Measurements from ENCODE around the gene FOXI1.
A peak's percentile ranks its signal among the peaks of the same experiment; 100 is the strongest.
"Not testable (repeated sequence)": the region's sequence is repeated elsewhere in the genome, so short reads cannot be mapped to it uniquely, and the experiment has no call there.

FOXI1 gene

GRCh38 chr5:170094329-170094728 lies 11.4 kb upstream of the FOXI1 start:
- not testable (repeated sequence) for H3K23ac ChIP-seq (ENCODE audit: low read length); H4K5ac ChIP-seq (ENCODE audit: low read length); H3K4me3 ChIP-seq (ENCODE audit: low read length); H2BK5ac ChIP-seq (ENCODE audit: low read length); H2AK5ac ChIP-seq (ENCODE audit: low read length); H3K9ac ChIP-seq (ENCODE audit: low read length); H3K4me1 ChIP-seq (ENCODE audit: control insufficient read depth, low read depth, low read length); H3K27me3 ChIP-seq (ENCODE audit: insufficient read depth, low read length, poor library complexity); H3K79me2 ChIP-seq (ENCODE audit: control insufficient read depth, insufficient read depth, low read length); H4K8ac ChIP-seq (ENCODE audit: low read depth, low read length); H3K36me3 ChIP-seq (ENCODE audit: control insufficient read depth, insufficient read depth, low read length); H3K4me2 ChIP-seq (ENCODE audit: low read length); H3K18ac ChIP-seq (ENCODE audit: low read length); H3K79me1 ChIP-seq (ENCODE audit: low read length); H3K4ac ChIP-seq (ENCODE audit: low read depth, low read length); H3K56ac ChIP-seq (ENCODE audit: low read length); H2BK120ac ChIP-seq (ENCODE audit: low read depth, low read length); H3K27ac ChIP-seq (ENCODE audit: low read depth, low read length); H2BK15ac ChIP-seq (replicated peaks; ENCODE audit: low read depth); DNase-seq
- no CpG with 5 or more reads among the region's 10 CpGs for WGBS (ENCODE audit: extremely low coverage, insufficient coverage, low lambda C conversion rate)

GRCh38 chr5:170095646-170096045 lies 10.1 kb upstream of the FOXI1 start:
- Histone ChIP-seq H3K27ac (ENCODE audit: low read depth, low read length) (no peak overlapping the region), H4K8ac (ENCODE audit: low read depth, low read length) (no peak overlapping the region), H3K56ac (ENCODE audit: low read length) (no peak overlapping the region), H2BK5ac (ENCODE audit: low read length) (no peak overlapping the region), H3K23ac (ENCODE audit: low read length) (no peak overlapping the region), H3K27me3 (ENCODE audit: insufficient read depth, low read length, poor library complexity) (no peaks in the 10 kb centered on the region), H3K4me3 (ENCODE audit: low read length) (no peak overlapping the region), H3K9ac (ENCODE audit: low read length) (no peak overlapping the region), H2BK15ac (replicated peaks; ENCODE audit: low read depth) (no peak overlapping the region), H2AK5ac (ENCODE audit: low read length) (no peak overlapping the region), H3K4ac (ENCODE audit: low read depth, low read length) (no peak overlapping the region), H2BK120ac (ENCODE audit: low read depth, low read length) (no peak overlapping the region), H3K79me2 (ENCODE audit: control insufficient read depth, insufficient read depth, low read length) (no peaks in the 10 kb centered on the region), H3K4me1 (ENCODE audit: control insufficient read depth, low read depth, low read length) (peaks cover 6% of the 10 kb centered on the region), H3K36me3 (ENCODE audit: control insufficient read depth, insufficient read depth, low read length) (no peaks in the 10 kb centered on the region), H3K18ac (ENCODE audit: low read length) (no peak overlapping the region), H3K4me2 (ENCODE audit: low read length) (no peak overlapping the region), H4K5ac (ENCODE audit: low read length) (no peak overlapping the region), H3K79me1 (ENCODE audit: low read length) (no peaks in the 10 kb centered on the region)
- no CpG with 5 or more reads among the region's 1 CpG for WGBS (ENCODE audit: extremely low coverage, insufficient coverage, low lambda C conversion rate)
- DNase-seq = no peak

- Histone ChIP-seq H3K4me1 (ENCODE audit: control insufficient read depth, low read depth, low read length) (peaks cover 6% of the 10 kb centered on the region), H3K36me3 (ENCODE audit: control insufficient read depth, insufficient read depth, low read length) (no peaks in the 10 kb centered on the region), H3K56ac (ENCODE audit: low read length) (peak overlapping the region; percentile 66), H3K4ac (ENCODE audit: low read depth, low read length) (no peak overlapping the region), H3K4me2 (ENCODE audit: low read length) (no peak overlapping the region), H3K27ac (ENCODE audit: low read depth, low read length) (no peak overlapping the region), H2BK120ac (ENCODE audit: low read depth, low read length) (no peak overlapping the region), H2BK15ac (replicated peaks; ENCODE audit: low read depth) (no peak overlapping the region), H3K79me2 (ENCODE audit: control insufficient read depth, insufficient read depth, low read length) (no peaks in the 10 kb centered on the region), H3K23ac (ENCODE audit: low read length) (peak overlapping the region; percentile 54), H3K4me3 (ENCODE audit: low read length) (no peak overlapping the region), H3K9ac (ENCODE audit: low read length) (peak overlapping the region; percentile 19), H3K27me3 (ENCODE audit: insufficient read depth, low read length, poor library complexity) (no peaks in the 10 kb centered on the region), H3K79me1 (ENCODE audit: low read length) (no peaks in the 10 kb centered on the region), H2BK5ac (ENCODE audit: low read length) (peak overlapping the region; percentile 4), H3K18ac (ENCODE audit: low read length) (no peak overlapping the region), H4K5ac (ENCODE audit: low read length) (no peak overlapping the region), H4K8ac (ENCODE audit: low read depth, low read length) (no peak overlapping the region), H2AK5ac (ENCODE audit: low read length) (no peak overlapping the region)
- WGBS (ENCODE audit: extremely low coverage, insufficient coverage, low lambda C conversion rate) = no CpG with 5 or more reads among the region's 9 CpGs
- DNase-seq = peak; percentile 61
These were observed 7.8 kb upstream of the FOXI1 start for GRCh38 chr5:170097934-170098333.

GRCh38 chr5:170100066-170100943 lies 5.4 kb upstream of the FOXI1 start:
- Histone ChIP-seq H3K27ac (ENCODE audit: low read depth, low read length) (no peak overlapping the region), H3K27me3 (ENCODE audit: insufficient read depth, low read length, poor library complexity) (no peaks in the 10 kb centered on the region), H2BK5ac (ENCODE audit: low read length) (no peak overlapping the region), H3K23ac (ENCODE audit: low read length) (no peak overlapping the region), H4K5ac (ENCODE audit: low read length) (no peak overlapping the region), H3K18ac (ENCODE audit: low read length) (no peak overlapping the region), H2BK15ac (replicated peaks; ENCODE audit: low read depth) (no peak overlapping the region), H3K4ac (ENCODE audit: low read depth, low read length) (no peak overlapping the region), H3K79me1 (ENCODE audit: low read length) (no peaks in the 10 kb centered on the region), H3K79me2 (ENCODE audit: control insufficient read depth, insufficient read depth, low read length) (no peaks in the 10 kb centered on the region), H2BK120ac (ENCODE audit: low read depth, low read length) (no peak overlapping the region), H3K4me2 (ENCODE audit: low read length) (no peak overlapping the region), H4K8ac (ENCODE audit: low read depth, low read length) (no peak overlapping the region), H3K4me3 (ENCODE audit: low read length) (no peak overlapping the region), H3K56ac (ENCODE audit: low read length) (peak overlapping the region; percentile 18), H3K9ac (ENCODE audit: low read length) (peak overlapping the region; percentile 19), H2AK5ac (ENCODE audit: low read length) (no peak overlapping the region), H3K4me1 (ENCODE audit: control insufficient read depth, low read depth, low read length) (peaks cover 6% of the 10 kb centered on the region), H3K36me3 (ENCODE audit: control insufficient read depth, insufficient read depth, low read length) (no peaks in the 10 kb centered on the region)
- peak; percentile 94 for DNase-seq
- no CpG with 5 or more reads among the region's 13 CpGs for WGBS (ENCODE audit: extremely low coverage, insufficient coverage, low lambda C conversion rate)

- no peak overlapping the region for H3K4me2 ChIP-seq (ENCODE audit: low read length)
- no peak overlapping the region for H2AK5ac ChIP-seq (ENCODE audit: low read length)
- no peak overlapping the region for H2BK15ac ChIP-seq (replicated peaks; ENCODE audit: low read depth)
- no peaks in the 10 kb centered on the region for H3K27me3 ChIP-seq (ENCODE audit: insufficient read depth, low read length, poor library complexity)
- H3K4me3 ChIP-seq (ENCODE audit: low read length) = no peak overlapping the region
- no peaks in the 10 kb centered on the region for H3K4me1 ChIP-seq (ENCODE audit: control insufficient read depth, low read depth, low read length)
- no peaks in the 10 kb centered on the region for H3K36me3 ChIP-seq (ENCODE audit: control insufficient read depth, insufficient read depth, low read length)
- no peak overlapping the region for H4K5ac ChIP-seq (ENCODE audit: low read length)
- no peak overlapping the region for H3K18ac ChIP-seq (ENCODE audit: low read length)
- H3K27ac ChIP-seq (ENCODE audit: low read depth, low read length) = no peak overlapping the region
- H3K23ac ChIP-seq (ENCODE audit: low read length) = no peak overlapping the region
- H4K8ac ChIP-seq (ENCODE audit: low read depth, low read length) = no peak overlapping the region
- DNase-seq = no peak
- no CpG with 5 or more reads among the region's 1 CpG for WGBS (ENCODE audit: extremely low coverage, insufficient coverage, low lambda C conversion rate)
- H3K4ac ChIP-seq (ENCODE audit: low read depth, low read length) = no peak overlapping the region
- no peaks in the 10 kb centered on the region for H3K79me1 ChIP-seq (ENCODE audit: low read length)
- no peaks in the 10 kb centered on the region for H3K79me2 ChIP-seq (ENCODE audit: control insufficient read depth, insufficient read depth, low read length)
- H2BK5ac ChIP-seq (ENCODE audit: low read length) = no peak overlapping the region
- no peak overlapping the region for H3K56ac ChIP-seq (ENCODE audit: low read length)
- H2BK120ac ChIP-seq (ENCODE audit: low read depth, low read length) = no peak overlapping the region
- no peak overlapping the region for H3K9ac ChIP-seq (ENCODE audit: low read length)
These were observed 2.2 kb upstream of the FOXI1 start for GRCh38 chr5:170103447-170103846.

GRCh38 chr5:170104299-170104698 lies 1.4 kb upstream of the FOXI1 start:
- no peaks in the 10 kb centered on the region for H3K36me3 ChIP-seq (ENCODE audit: control insufficient read depth, insufficient read depth, low read length)
- H2BK5ac ChIP-seq (ENCODE audit: low read length) = no peak overlapping the region
- no peak overlapping the region for H3K4me3 ChIP-seq (ENCODE audit: low read length)
- no peak overlapping the region for H3K56ac ChIP-seq (ENCODE audit: low read length)
- peaks cover 4% of the 10 kb centered on the region for H3K4me1 ChIP-seq (ENCODE audit: control insufficient read depth, low read depth, low read length)
- WGBS (ENCODE audit: extremely low coverage, insufficient coverage, low lambda C conversion rate) = no CpG with 5 or more reads among the region's 6 CpGs
- H3K4me2 ChIP-seq (ENCODE audit: low read length) = no peak overlapping the region
- H2BK15ac ChIP-seq (replicated peaks; ENCODE audit: low read depth) = no peak overlapping the region
- H2BK120ac ChIP-seq (ENCODE audit: low read depth, low read length) = no peak overlapping the region
- no peak overlapping the region for H4K8ac ChIP-seq (ENCODE audit: low read depth, low read length)
- DNase-seq = no peak
- H2AK5ac ChIP-seq (ENCODE audit: low read length) = no peak overlapping the region
- H3K23ac ChIP-seq (ENCODE audit: low read length) = no peak overlapping the region
- H3K27ac ChIP-seq (ENCODE audit: low read depth, low read length) = no peak overlapping the region
- no peak overlapping the region for H3K4ac ChIP-seq (ENCODE audit: low read depth, low read length)
- no peaks in the 10 kb centered on the region for H3K79me1 ChIP-seq (ENCODE audit: low read length)
- H3K9ac ChIP-seq (ENCODE audit: low read length) = no peak overlapping the region
- H3K18ac ChIP-seq (ENCODE audit: low read length) = no peak overlapping the region
- no peaks in the 10 kb centered on the region for H3K79me2 ChIP-seq (ENCODE audit: control insufficient read depth, insufficient read depth, low read length)
- no peak overlapping the region for H4K5ac ChIP-seq (ENCODE audit: low read length)
- H3K27me3 ChIP-seq (ENCODE audit: insufficient read depth, low read length, poor library complexity) = no peaks in the 10 kb centered on the region

Measured in mesendoderm (in vitro differentiated cells).